GM21390 (cell line): ENCODE results near the gene PDK2.
A peak's percentile ranks its signal among the peaks of the same experiment; 100 is the strongest.

Experiments
- ATAC-seq: cut with Tn5 transposase; IDR thresholded peaks from one replicate; pipeline ENCODE4 v1.9.1; 2021; ENCODE audit not compliant: unreplicated experiment

PDK2 gene

GRCh38 chr17:50094753-50095619 lies at the start of gene PDK2:
Gene PDK2, plus strand, starts transcription at chr17:50095351. Its CDS starts 85 bp downstream, at chr17:50095436.
- peak; percentile 84 for ATAC-seq

GRCh38 chr17:50046179-50046578 lies 49.0 kb upstream of the PDK2 start:
- ATAC-seq, result no peak

- ATAC-seq, result no peak
Observed at GRCh38 chr17:50046667-50047066, 48.5 kb upstream of the PDK2 start.

- ATAC-seq, result no peak
Observed at GRCh38 chr17:50047083-50047482, 48.1 kb upstream of the PDK2 start.

- no peak for ATAC-seq
Observed at GRCh38 chr17:50047488-50048126, 47.5 kb upstream of the PDK2 start.

- no peak for ATAC-seq
Observed at GRCh38 chr17:50048146-50048720, 46.9 kb upstream of the PDK2 start.

- ATAC-seq, result no peak
Observed at GRCh38 chr17:50048988-50049387, 46.2 kb upstream of the PDK2 start.

GRCh38 chr17:50049636-50050035 lies 45.5 kb upstream of the PDK2 start:
- ATAC-seq, result no peak

- ATAC-seq, result no peak
Observed at GRCh38 chr17:50050431-50051032, 44.6 kb upstream of the PDK2 start.

- ATAC-seq, result no peak
Observed at GRCh38 chr17:50051082-50051576, 44.0 kb upstream of the PDK2 start.

GRCh38 chr17:50051606-50052005 lies 43.5 kb upstream of the PDK2 start:
- ATAC-seq, result no peak

- ATAC-seq, result no peak
Observed at GRCh38 chr17:50052241-50052796, 42.8 kb upstream of the PDK2 start.

GRCh38 chr17:50052822-50053653 lies 42.1 kb upstream of the PDK2 start:
- ATAC-seq, result no peak

- no peak for ATAC-seq
Observed at GRCh38 chr17:50053654-50053960, 41.5 kb upstream of the PDK2 start.

GRCh38 chr17:50055055-50055425 lies 40.1 kb upstream of the PDK2 start:
- no peak for ATAC-seq

GRCh38 chr17:50055426-50056216 lies 39.5 kb upstream of the PDK2 start, which contains the start of gene ITGA3:
Gene ITGA3, plus strand, starts transcription at chr17:50056110. Its CDS starts 330 bp downstream, at chr17:50056440.
- ATAC-seq, result no peak

- ATAC-seq, result no peak
Observed at GRCh38 chr17:50056217-50056960, 38.8 kb upstream of the PDK2 start.

- no peak for ATAC-seq
Observed at GRCh38 chr17:50056961-50057330, 38.2 kb upstream of the PDK2 start.

- ATAC-seq, result no peak
Observed at GRCh38 chr17:50057521-50057991, 37.6 kb upstream of the PDK2 start.
